CD14-positive monocyte (primary cell): ENCODE results near the gene POF1B. TPM values are rescaled to one million over a fixed set of nuclear protein-coding genes. Genes with fewer than 3 reads are reported as not detected.

Source experiments
- DNase-seq, 3 donors: peaks; one replicate each; pipeline ENCODE4 v3.0.0-alpha.2; 2011 to 2022
- H2AFZ ChIP-seq: 2 replicates; pipeline ENCODE4 v1.6.0; 2012; ENCODE audit warnings: mild to moderate bottlenecking, low read depth, low read length, inconsistent platforms; ENCODE audit not compliant: insufficient read depth, poor library complexity, severe bottlenecking
- H3K27ac ChIP-seq, 2 donors: 1 replicate in 1 of 2; 2 replicates in 1 of 2; pipeline ENCODE4 v1.5.1; 2012 to 2013; ENCODE audit warnings: low read length in 2 of 2, control low read depth in 1 of 2, inconsistent platforms in 1 of 2, low read depth in 1 of 2, mild to moderate bottlenecking in 1 of 2
- H3K27me3 ChIP-seq, 2 donors: one replicate each; pipeline versions ENCODE4 v1.6.0 to v1.6.1; 2011 to 2013; ENCODE audit warnings: low read length in 2 of 2; ENCODE audit not compliant: control insufficient read depth in 2 of 2, insufficient read depth in 2 of 2
- H3K36me3 ChIP-seq, 2 donors: replicated peaks in 1 of 2; 1 replicate in 1 of 2; 2 replicates in 1 of 2; pipeline versions ENCODE4 v1.5.1 to v1.6.1; 2012 to 2013; ENCODE audit warnings: low read length in 2 of 2, control low read depth in 1 of 2, inconsistent platforms in 1 of 2, mild to moderate bottlenecking in 1 of 2; ENCODE audit not compliant: insufficient read depth in 2 of 2, control insufficient read depth in 1 of 2
- H3K4me1 ChIP-seq, 2 donors: 1 replicate in 1 of 2; 2 replicates in 1 of 2; pipeline versions ENCODE4 v1.5.1 to v1.6.1; 2012 to 2013; ENCODE audit warnings: low read length in 2 of 2, control low read depth in 1 of 2, inconsistent platforms in 1 of 2, mild to moderate bottlenecking in 1 of 2, moderate library complexity in 1 of 2; ENCODE audit not compliant: insufficient read depth in 2 of 2, control insufficient read depth in 1 of 2
- H3K4me2 ChIP-seq: replicated peaks from 2 replicates; pipeline ENCODE3; 2012; ENCODE audit warnings: low read length, moderate library complexity, mild to moderate bottlenecking; ENCODE audit not compliant: poor library complexity, severe bottlenecking; ENCODE audit errors: extremely low read depth
- H3K4me3 ChIP-seq, 3 experiments: fragments of 200-600 bp in 1 of 3; sonication (generic) in 1 of 3; replicated peaks in 1 of 3; 1 replicate in 2 of 3; 2 replicates in 1 of 3; pipeline ENCODE4 v1.5.1; 2011 to 2013; ENCODE audit warnings: low read length in 3 of 3, mild to moderate bottlenecking in 3 of 3, control low read depth in 2 of 3, low read depth in 2 of 3, inconsistent platforms in 1 of 3, moderate library complexity in 1 of 3
- H3K79me2 ChIP-seq: 2 replicates; pipeline ENCODE4 v1.6.0; 2012; ENCODE audit warnings: mild to moderate bottlenecking, control low read depth, inconsistent platforms, low read length, moderate library complexity; ENCODE audit not compliant: insufficient read depth
- H3K9ac ChIP-seq: 2 replicates; pipeline ENCODE4 v1.6.0; 2017; ENCODE audit warnings: low read length, mild to moderate bottlenecking; ENCODE audit not compliant: insufficient read depth, poor library complexity, severe bottlenecking
- H3K9me3 ChIP-seq, 2 donors: replicated peaks in 1 of 2; 1 replicate in 1 of 2; 2 replicates in 1 of 2; pipeline versions ENCODE4 v1.5.1 to v1.6.1; 2012 to 2013; ENCODE audit warnings: low read length in 2 of 2, control low read depth in 1 of 2; ENCODE audit not compliant: control insufficient read depth in 1 of 2, insufficient read depth in 1 of 2
- H4K20me1 ChIP-seq: 2 replicates; pipeline ENCODE4 v1.6.0; 2012; ENCODE audit warnings: mild to moderate bottlenecking, low read length, control low read depth, moderate library complexity; ENCODE audit not compliant: insufficient read depth
- H3K27ac Mint-ChIP-seq, 7 donors: one replicate each; pipeline ENCODE4 v1.8.0; 2020; ENCODE audit warnings: mild to moderate bottlenecking in 7 of 7, mixed read lengths in 7 of 7, moderate library complexity in 6 of 7, inconsistent platforms in 2 of 7
- H3K27me3 Mint-ChIP-seq, 3 donors: one replicate each; pipeline ENCODE4 v1.8.0; 2021 to 2022; ENCODE audit warnings: low read depth in 3 of 3, mild to moderate bottlenecking in 3 of 3, mixed read lengths in 3 of 3, moderate library complexity in 3 of 3, inconsistent platforms in 1 of 3
- H3K36me3 Mint-ChIP-seq, 2 donors: one replicate each; pipeline ENCODE4 v1.8.0; 2020; ENCODE audit warnings: mixed read lengths in 2 of 2, inconsistent platforms in 1 of 2, mild to moderate bottlenecking in 1 of 2
- H3K4me1 Mint-ChIP-seq: one replicate; pipeline ENCODE4 v1.8.0; 2020; ENCODE audit warnings: mild to moderate bottlenecking, mixed read lengths
- H3K4me3 Mint-ChIP-seq, 2 donors: one replicate each; pipeline ENCODE4 v1.8.0; 2020; ENCODE audit warnings: mild to moderate bottlenecking in 2 of 2, mixed read lengths in 2 of 2, moderate library complexity in 1 of 2
- H3K9me3 Mint-ChIP-seq, 7 donors: one replicate each; pipeline ENCODE4 v1.8.0; 2020 to 2022; ENCODE audit warnings: mixed read lengths in 7 of 7, mild to moderate bottlenecking in 6 of 7, moderate library complexity in 6 of 7, inconsistent platforms in 2 of 7
- WGBS: methylation state at CpG from one replicate; pipeline ENCODE4 v1.1.5; 2013; ENCODE audit warnings: missing lambda C conversion rate; ENCODE audit not compliant: insufficient coverage; 5-methylcytosine and 5-hydroxymethylcytosine counted together
- intact Hi-C, 2 donors: fragments of 100-400 bp; cut with micrococcal nuclease; formaldehyde crosslinking; loops; one replicate each; pipeline versions ENCODE4 v1.15.0 to v1.15.1; 2023
- polyA plus RNA-seq, 3 donors: library from polyadenylated mRNA; depleted of rRNA in 1 of 3; unstranded in 2 of 3; stranded (reverse) in 1 of 3; fragments of 300-500 nt in 2 of 3; fragments of >200 nt in 1 of 3; fragmentation: Illumina TruSeq in 2 of 3; gene quantifications; 1 replicate in 2 of 3; 2 replicates in 1 of 3; pipeline ENCODE4 v1.2.3, GENCODE V29; 2012 to 2021
- TF ChIP-seq, protein P1 (sequence below): fragments of 200-600 bp; IDR thresholded peaks from one replicate; pipeline ENCODE4 v1.8.0; 2022; ENCODE audit warnings: antibody characterized with exemption, mild to moderate bottlenecking

The POF1B gene
- polyA plus RNA-seq, 3 donors: not detected

DNA sequence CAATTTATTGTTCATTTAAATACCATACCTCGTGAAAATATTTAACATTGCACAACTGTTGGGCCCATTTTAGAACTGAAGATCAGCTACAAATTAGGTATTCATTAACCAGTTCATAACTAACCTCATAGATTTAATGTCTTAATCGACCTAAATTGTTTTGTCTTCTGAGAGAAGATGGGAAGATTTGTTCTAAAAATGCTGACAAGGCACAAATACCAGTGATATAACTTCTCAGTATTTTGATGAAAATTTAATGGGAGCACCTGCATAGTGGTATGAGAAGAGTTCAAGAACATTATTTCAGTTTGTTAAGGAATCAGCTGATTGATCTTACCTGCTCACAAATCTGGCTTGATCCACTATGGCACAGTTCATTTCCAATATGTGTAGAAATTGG is 33.9 kb downstream of the POF1B start:
- no peak for DNase-seq
- H3K27me3 Mint-ChIP-seq: no peaks in the 10 kb centered on the region
- WGBS: no CpG with 5 or more reads among the region's 2 CpGs
- Histone ChIP-seq H3K9me3 (no peaks in the 10 kb centered on the region), H3K4me3 (no peak overlapping the region), H3K27me3 (no peaks in the 10 kb centered on the region), H3K4me2 (no peak overlapping the region), H4K20me1 (no peaks in the 10 kb centered on the region), H3K4me1 (no peaks in the 10 kb centered on the region), H3K79me2 (no peaks in the 10 kb centered on the region), H3K27ac (no peak overlapping the region), H3K9ac (no peak overlapping the region), H2AFZ (no peak overlapping the region), H3K36me3 (no peaks in the 10 kb centered on the region)
- TF ChIP-seq, protein P1, sequence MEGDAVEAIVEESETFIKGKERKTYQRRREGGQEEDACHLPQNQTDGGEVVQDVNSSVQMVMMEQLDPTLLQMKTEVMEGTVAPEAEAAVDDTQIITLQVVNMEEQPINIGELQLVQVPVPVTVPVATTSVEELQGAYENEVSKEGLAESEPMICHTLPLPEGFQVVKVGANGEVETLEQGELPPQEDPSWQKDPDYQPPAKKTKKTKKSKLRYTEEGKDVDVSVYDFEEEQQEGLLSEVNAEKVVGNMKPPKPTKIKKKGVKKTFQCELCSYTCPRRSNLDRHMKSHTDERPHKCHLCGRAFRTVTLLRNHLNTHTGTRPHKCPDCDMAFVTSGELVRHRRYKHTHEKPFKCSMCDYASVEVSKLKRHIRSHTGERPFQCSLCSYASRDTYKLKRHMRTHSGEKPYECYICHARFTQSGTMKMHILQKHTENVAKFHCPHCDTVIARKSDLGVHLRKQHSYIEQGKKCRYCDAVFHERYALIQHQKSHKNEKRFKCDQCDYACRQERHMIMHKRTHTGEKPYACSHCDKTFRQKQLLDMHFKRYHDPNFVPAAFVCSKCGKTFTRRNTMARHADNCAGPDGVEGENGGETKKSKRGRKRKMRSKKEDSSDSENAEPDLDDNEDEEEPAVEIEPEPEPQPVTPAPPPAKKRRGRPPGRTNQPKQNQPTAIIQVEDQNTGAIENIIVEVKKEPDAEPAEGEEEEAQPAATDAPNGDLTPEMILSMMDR: no peak
- H3K4me3 Mint-ChIP-seq: no peak overlapping the region
- H3K36me3 Mint-ChIP-seq: no peaks in the 10 kb centered on the region
- H3K9me3 Mint-ChIP-seq: no peaks in the 10 kb centered on the region
- intact Hi-C loops: no loop called here
- no peak overlapping the region for H3K27ac Mint-ChIP-seq
- no peaks in the 10 kb centered on the region for H3K4me1 Mint-ChIP-seq

DNA sequence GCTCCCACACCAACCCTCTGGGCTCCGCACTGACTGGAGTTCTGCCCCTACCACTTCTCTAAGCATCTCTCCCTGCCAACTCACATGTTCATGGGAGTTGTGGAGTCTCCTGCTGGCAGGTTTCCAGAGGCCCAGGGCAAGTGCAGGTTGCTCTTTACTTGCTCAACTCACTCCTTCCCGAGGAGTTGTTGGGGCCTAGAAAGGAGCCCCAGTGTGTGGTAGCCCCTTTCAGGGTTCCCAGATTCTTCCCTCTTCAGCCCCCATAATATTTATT is 52.5 kb downstream of the POF1B start:
- DNase-seq: no peak
- intact Hi-C loops: no loop called here
- TF ChIP-seq, protein P1: no peak
- no peak overlapping the region for H3K9ac ChIP-seq
- peaks cover 0 to 3% (median 0%) of the 10 kb centered on the region in 3 donors for H3K27me3 Mint-ChIP-seq
- no peak overlapping the region for H3K27ac Mint-ChIP-seq
- no peak overlapping the region for H3K4me3 ChIP-seq
- H3K4me2 ChIP-seq: no peak overlapping the region
- H3K27ac ChIP-seq: no peak overlapping the region
- no peaks in the 10 kb centered on the region for H3K36me3 Mint-ChIP-seq
- no peaks in the 10 kb centered on the region for H3K79me2 ChIP-seq
- H3K9me3 ChIP-seq: peaks cover 6 to 13% of the 10 kb centered on the region in 2 donors
- no peak overlapping the region for H2AFZ ChIP-seq
- no peaks in the 10 kb centered on the region for H3K36me3 ChIP-seq
- H3K4me1 Mint-ChIP-seq: no peaks in the 10 kb centered on the region
- no CpG with 5 or more reads among the region's 2 CpGs for WGBS
- no peaks in the 10 kb centered on the region for H3K4me1 ChIP-seq
- no peaks in the 10 kb centered on the region for H4K20me1 ChIP-seq
- peaks cover 2 to 8% (median 7%) of the 10 kb centered on the region in 7 donors for H3K9me3 Mint-ChIP-seq
- H3K4me3 Mint-ChIP-seq: no peak overlapping the region
- H3K27me3 ChIP-seq: no peaks in the 10 kb centered on the region
